ENCODE measurements around the gene PRM1.

The PRM1 gene

GRCh38 chr16:11238272-11239202, 42.6 kb downstream of the PRM1 start:
- no peak for TF ChIP-seq CTCF (IDR thresholded peaks at IDR 0.05; ENCODE audit: insufficient read depth, low read depth, low read length, missing control alignments)
- no peak for DNase-seq (ENCODE audit: low read depth)
- H3K4me3 ChIP-seq (ENCODE audit: low read length): no peak overlapping the region

GRCh38 chr16:11236461-11237254, 44.5 kb downstream of the PRM1 start:
- no peak for DNase-seq (ENCODE audit: low read depth)
- no peak for TF ChIP-seq CTCF (IDR thresholded peaks at IDR 0.05; ENCODE audit: insufficient read depth, low read depth, low read length, missing control alignments)
- no peak overlapping the region for H3K4me3 ChIP-seq (ENCODE audit: low read length)

- TF ChIP-seq CTCF (IDR thresholded peaks at IDR 0.05; ENCODE audit: insufficient read depth, low read depth, low read length, missing control alignments): no peak
- no peak overlapping the region for H3K4me3 ChIP-seq (ENCODE audit: low read length)
- no peak for DNase-seq (ENCODE audit: low read depth)
Measured at GRCh38 chr16:11235703-11235991, 45.5 kb downstream of the PRM1 start.

GRCh38 chr16:11234884-11235702, 46.0 kb downstream of the PRM1 start:
- no peak for TF ChIP-seq CTCF (IDR thresholded peaks at IDR 0.05; ENCODE audit: insufficient read depth, low read depth, low read length, missing control alignments)
- no peak overlapping the region for H3K4me3 ChIP-seq (ENCODE audit: low read length)
- no peak for DNase-seq (ENCODE audit: low read depth)

GRCh38 chr16:11233727-11234376, 47.3 kb downstream of the PRM1 start:
- no peak for TF ChIP-seq CTCF (IDR thresholded peaks at IDR 0.05; ENCODE audit: insufficient read depth, low read depth, low read length, missing control alignments)
- H3K4me3 ChIP-seq (ENCODE audit: low read length): no peak overlapping the region
- no peak for DNase-seq (ENCODE audit: low read depth)

Measured in epithelial cell of esophagus (primary cell).